Chondrocyte (in vitro differentiated cells): Measurements from ENCODE around the gene CDC26. TPM values are rescaled to one million over a fixed set of nuclear protein-coding genes. Genes with fewer than 3 reads are reported as not detected.

Experiments used
- DNase-seq: peaks from one replicate; pipeline ENCODE4 v3.0.0; 2021; ENCODE audit warnings: mixed read lengths, low spot score
- H3K27ac Mint-ChIP-seq: one replicate; pipeline ENCODE4 v1.8.0; 2021; ENCODE audit warnings: mild to moderate bottlenecking, moderate library complexity, mixed read lengths; ENCODE audit not compliant: unreplicated experiment
- H3K27me3 Mint-ChIP-seq: 2 replicates; pipeline ENCODE4 v1.8.0; 2021; ENCODE audit warnings: low read depth, mixed read lengths
- H3K36me3 Mint-ChIP-seq: 2 replicates; pipeline ENCODE4 v1.8.0; 2021; ENCODE audit warnings: low read depth, mixed read lengths
- H3K4me1 Mint-ChIP-seq: 2 replicates; pipeline ENCODE4 v1.8.0; 2021; ENCODE audit warnings: low read depth, mild to moderate bottlenecking, mixed read lengths
- H3K4me3 Mint-ChIP-seq: one replicate; pipeline ENCODE4 v1.8.0; 2021; ENCODE audit warnings: mild to moderate bottlenecking, moderate library complexity, mixed read lengths; ENCODE audit not compliant: unreplicated experiment
- H3K9me3 Mint-ChIP-seq: 2 replicates; pipeline ENCODE4 v1.8.0; 2021; ENCODE audit warnings: low read depth, mixed read lengths
- CTCF ChIP-seq: fragments of 200-600 bp; sonication (generic); IDR thresholded peaks from 2 replicates; pipeline ENCODE4 v1.5.0; 2021; ENCODE audit warnings: antibody characterized with exemption, mild to moderate bottlenecking, moderate library complexity
- total RNA-seq: library from RNA; stranded (reverse); gene quantifications from 3 replicates; pipeline ENCODE4 v1.2.1, GENCODE V29; 2021

CDC26 gene
- total RNA-seq, 1 donor from 2014 or later = 20.1 TPM

GRCh38 chr9:113261917-113262671 lies 13.3 kb downstream of the CDC26 start:
- TF ChIP-seq CTCF = no peak
- Mint-ChIP-seq H3K9me3 (no peaks in the 10 kb centered on the region), H3K27me3 (no peaks in the 10 kb centered on the region), H3K36me3 (peaks cover 23% of the 10 kb centered on the region), H3K4me1 (peaks cover 4% of the 10 kb centered on the region), H3K27ac (no peak overlapping the region), H3K4me3 (no peak overlapping the region)
- no peak for DNase-seq

GRCh38 chr9:113258282-113258681 lies 17.1 kb downstream of the CDC26 start:
- H3K27me3 Mint-ChIP-seq = no peaks in the 10 kb centered on the region
- H3K9me3 Mint-ChIP-seq = no peaks in the 10 kb centered on the region
- TF ChIP-seq CTCF = no peak
- peaks cover 21% of the 10 kb centered on the region for H3K36me3 Mint-ChIP-seq
- H3K4me1 Mint-ChIP-seq = peaks cover 4% of the 10 kb centered on the region
- no peak overlapping the region for H3K27ac Mint-ChIP-seq
- DNase-seq = no peak
- no peak overlapping the region for H3K4me3 Mint-ChIP-seq

GRCh38 chr9:113257863-113258262 lies 17.5 kb downstream of the CDC26 start:
- peaks cover 4% of the 10 kb centered on the region for H3K4me1 Mint-ChIP-seq
- TF ChIP-seq CTCF = no peak
- no peaks in the 10 kb centered on the region for H3K9me3 Mint-ChIP-seq

GRCh38 chr9:113255438-113255837 lies 19.9 kb downstream of the CDC26 start:
- H3K36me3 Mint-ChIP-seq = peaks cover 18% of the 10 kb centered on the region
- H3K4me1 Mint-ChIP-seq = no peaks in the 10 kb centered on the region
- no peak overlapping the region for H3K27ac Mint-ChIP-seq
- DNase-seq = no peak
- H3K9me3 Mint-ChIP-seq = peaks cover 2% of the 10 kb centered on the region
- H3K27me3 Mint-ChIP-seq = no peaks in the 10 kb centered on the region
- TF ChIP-seq CTCF = no peak
- no peak overlapping the region for H3K4me3 Mint-ChIP-seq

More at GRCh38 chr9:113257863-113258262, 17.5 kb downstream of the CDC26 start:
- H3K36me3 Mint-ChIP-seq = peaks cover 21% of the 10 kb centered on the region
- H3K27me3 Mint-ChIP-seq = no peaks in the 10 kb centered on the region
- DNase-seq = no peak
- no peak overlapping the region for H3K27ac Mint-ChIP-seq
- H3K4me3 Mint-ChIP-seq = no peak overlapping the region

GRCh38 chr9:113254991-113255390 lies 20.4 kb downstream of the CDC26 start:
- H3K9me3 Mint-ChIP-seq = peaks cover 2% of the 10 kb centered on the region
- no peaks in the 10 kb centered on the region for H3K4me1 Mint-ChIP-seq
- no peak for TF ChIP-seq CTCF
- no peak overlapping the region for H3K4me3 Mint-ChIP-seq
- H3K36me3 Mint-ChIP-seq = peaks cover 14% of the 10 kb centered on the region
- H3K27me3 Mint-ChIP-seq = no peaks in the 10 kb centered on the region
- H3K27ac Mint-ChIP-seq = no peak overlapping the region
- no peak for DNase-seq
